ENCODE results near the gene PSAP.

PSAP gene

DNA sequence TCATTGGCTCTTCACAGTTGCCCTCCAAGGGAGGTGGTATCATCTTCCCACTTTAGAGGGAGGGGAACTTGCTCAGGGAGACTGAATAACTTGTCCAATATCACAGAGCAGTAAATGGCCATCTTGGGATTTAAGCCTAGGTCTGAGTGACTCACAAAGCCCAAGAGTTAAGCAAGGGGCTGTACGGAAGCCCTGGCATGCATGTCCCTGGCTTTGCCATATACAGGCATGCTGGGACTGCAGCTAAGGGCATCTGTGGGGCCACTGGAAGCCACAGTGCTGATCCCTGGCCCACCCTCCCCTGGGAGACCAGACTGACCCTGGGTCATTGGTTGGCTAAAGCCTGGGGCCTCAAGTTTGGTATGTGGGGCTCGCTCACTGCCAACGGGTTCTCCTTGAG is 80.8 kb downstream of the PSAP start:
- TF ChIP-seq, protein P1, sequence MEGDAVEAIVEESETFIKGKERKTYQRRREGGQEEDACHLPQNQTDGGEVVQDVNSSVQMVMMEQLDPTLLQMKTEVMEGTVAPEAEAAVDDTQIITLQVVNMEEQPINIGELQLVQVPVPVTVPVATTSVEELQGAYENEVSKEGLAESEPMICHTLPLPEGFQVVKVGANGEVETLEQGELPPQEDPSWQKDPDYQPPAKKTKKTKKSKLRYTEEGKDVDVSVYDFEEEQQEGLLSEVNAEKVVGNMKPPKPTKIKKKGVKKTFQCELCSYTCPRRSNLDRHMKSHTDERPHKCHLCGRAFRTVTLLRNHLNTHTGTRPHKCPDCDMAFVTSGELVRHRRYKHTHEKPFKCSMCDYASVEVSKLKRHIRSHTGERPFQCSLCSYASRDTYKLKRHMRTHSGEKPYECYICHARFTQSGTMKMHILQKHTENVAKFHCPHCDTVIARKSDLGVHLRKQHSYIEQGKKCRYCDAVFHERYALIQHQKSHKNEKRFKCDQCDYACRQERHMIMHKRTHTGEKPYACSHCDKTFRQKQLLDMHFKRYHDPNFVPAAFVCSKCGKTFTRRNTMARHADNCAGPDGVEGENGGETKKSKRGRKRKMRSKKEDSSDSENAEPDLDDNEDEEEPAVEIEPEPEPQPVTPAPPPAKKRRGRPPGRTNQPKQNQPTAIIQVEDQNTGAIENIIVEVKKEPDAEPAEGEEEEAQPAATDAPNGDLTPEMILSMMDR (IDR thresholded peaks at IDR 0.05; ENCODE audit: control insufficient read depth, extremely low read depth, insufficient read depth), result no peak
- DNase-seq (ENCODE audit: low read depth), result no peak
- H3K4me3 ChIP-seq (ENCODE audit: low read depth, low read length), result no peak overlapping the region

DNA sequence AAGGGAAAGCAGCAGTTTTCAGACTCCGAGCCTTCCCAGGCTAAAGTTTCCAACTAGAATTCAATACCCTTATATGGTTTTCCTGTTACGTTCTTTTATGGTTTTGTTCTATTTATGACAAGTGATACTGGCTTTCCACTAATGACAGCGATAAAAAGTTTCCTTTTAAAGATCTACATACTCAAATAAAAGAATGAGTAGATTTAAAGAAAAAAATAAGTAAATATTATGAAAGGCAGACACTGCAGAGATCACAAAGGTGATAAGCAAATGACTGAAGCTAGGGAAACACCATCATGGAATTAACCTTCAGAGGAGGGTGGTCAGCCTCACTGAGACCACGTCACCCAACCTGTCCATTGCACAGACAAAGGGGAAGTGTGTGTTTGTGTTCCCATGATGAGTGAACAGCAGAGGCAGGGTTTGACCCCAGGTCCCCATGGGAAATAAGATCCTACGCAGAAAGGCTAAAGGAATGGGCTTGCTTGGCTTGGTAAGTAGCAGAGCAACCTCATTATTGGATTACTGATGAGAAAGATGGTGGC is 81.7 kb downstream of the PSAP start:
- TF ChIP-seq, protein P1 (IDR thresholded peaks at IDR 0.05; ENCODE audit: control insufficient read depth, extremely low read depth, insufficient read depth), result no peak
- no peak for DNase-seq (ENCODE audit: low read depth)
- no peak overlapping the region for H3K4me3 ChIP-seq (ENCODE audit: low read depth, low read length)

DNA sequence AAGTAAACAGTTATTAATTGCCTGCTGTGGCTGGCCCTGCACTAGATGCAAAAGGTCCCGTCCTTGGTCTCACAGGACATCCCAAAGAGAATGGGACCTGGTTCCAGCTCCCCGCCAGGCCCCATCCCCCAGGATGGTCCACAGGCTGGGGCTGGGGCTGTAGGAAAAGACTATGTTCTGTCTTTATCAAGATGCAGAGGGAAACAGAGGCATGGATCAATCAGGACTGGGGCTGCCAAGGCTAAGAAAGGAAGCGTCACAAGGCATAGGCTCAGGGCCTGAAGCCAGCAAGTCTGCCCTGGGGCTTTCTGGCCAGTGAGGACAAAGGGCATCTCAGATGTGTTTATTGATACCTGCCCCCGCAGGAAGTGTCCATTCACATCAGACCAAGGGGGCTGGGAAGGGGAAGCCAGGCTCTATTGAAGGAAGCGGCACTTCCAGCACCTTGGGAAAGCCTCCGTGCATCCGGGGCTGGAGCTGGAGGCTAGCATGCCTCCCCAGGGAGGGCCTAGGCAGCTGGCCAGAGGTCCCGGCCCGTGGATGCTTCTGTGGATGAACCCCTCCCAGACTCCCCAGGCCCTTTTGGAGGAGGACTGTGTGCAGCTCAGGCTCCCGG is 83.5 kb downstream of the PSAP start:
- no peak for DNase-seq (ENCODE audit: low read depth)
- TF ChIP-seq, protein P1 (IDR thresholded peaks at IDR 0.05; ENCODE audit: control insufficient read depth, extremely low read depth, insufficient read depth), result no peak
- no peak overlapping the region for H3K4me3 ChIP-seq (ENCODE audit: low read depth, low read length)

DNA sequence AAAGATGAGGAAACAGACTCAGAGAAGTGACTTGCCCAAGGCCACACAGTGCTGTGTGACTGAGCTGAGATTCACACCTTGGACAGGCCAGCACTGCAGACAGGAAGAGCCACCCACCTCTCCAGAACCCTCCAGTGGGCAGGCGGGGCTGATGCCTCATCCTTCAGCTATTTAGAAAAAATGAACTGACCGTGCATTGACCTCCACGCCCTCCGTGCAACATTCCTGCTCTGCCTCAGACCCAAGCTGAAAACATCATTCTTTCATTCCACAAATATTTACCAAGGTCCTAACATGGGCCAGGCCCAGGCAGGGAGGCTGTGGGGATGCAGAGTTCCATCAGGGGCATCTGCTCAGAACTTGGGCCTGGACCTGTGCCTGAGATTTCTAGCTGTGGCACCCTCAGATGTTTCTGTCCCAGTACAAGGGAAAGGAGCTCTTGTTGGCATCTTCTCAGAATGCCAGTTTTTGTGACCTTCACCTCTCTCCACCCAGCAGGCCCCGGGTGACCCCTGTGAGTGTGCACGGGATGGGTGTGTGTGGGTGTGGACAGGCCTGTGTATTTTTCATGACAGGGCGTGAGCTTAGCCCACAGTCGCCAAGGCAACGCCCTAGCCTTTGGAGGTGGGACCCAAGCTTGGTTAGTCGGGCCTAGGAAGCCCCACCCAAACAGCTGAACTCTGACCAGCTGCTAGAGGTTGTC is 84.2 kb downstream of the PSAP start:
- TF ChIP-seq, protein P1 (IDR thresholded peaks at IDR 0.05; ENCODE audit: control insufficient read depth, extremely low read depth, insufficient read depth), result no peak
- no peak overlapping the region for H3K4me3 ChIP-seq (ENCODE audit: low read depth, low read length)
- DNase-seq (ENCODE audit: low read depth), result no peak
